ENCODE measurements around the gene BRPF3.

GRCh38 chr6:36230371-36230770 is 33.8 kb downstream of the BRPF3 start:
- TF ChIP-seq, protein P1, sequence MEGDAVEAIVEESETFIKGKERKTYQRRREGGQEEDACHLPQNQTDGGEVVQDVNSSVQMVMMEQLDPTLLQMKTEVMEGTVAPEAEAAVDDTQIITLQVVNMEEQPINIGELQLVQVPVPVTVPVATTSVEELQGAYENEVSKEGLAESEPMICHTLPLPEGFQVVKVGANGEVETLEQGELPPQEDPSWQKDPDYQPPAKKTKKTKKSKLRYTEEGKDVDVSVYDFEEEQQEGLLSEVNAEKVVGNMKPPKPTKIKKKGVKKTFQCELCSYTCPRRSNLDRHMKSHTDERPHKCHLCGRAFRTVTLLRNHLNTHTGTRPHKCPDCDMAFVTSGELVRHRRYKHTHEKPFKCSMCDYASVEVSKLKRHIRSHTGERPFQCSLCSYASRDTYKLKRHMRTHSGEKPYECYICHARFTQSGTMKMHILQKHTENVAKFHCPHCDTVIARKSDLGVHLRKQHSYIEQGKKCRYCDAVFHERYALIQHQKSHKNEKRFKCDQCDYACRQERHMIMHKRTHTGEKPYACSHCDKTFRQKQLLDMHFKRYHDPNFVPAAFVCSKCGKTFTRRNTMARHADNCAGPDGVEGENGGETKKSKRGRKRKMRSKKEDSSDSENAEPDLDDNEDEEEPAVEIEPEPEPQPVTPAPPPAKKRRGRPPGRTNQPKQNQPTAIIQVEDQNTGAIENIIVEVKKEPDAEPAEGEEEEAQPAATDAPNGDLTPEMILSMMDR (conservative IDR thresholded peaks at IDR 0.05; ENCODE audit: low read depth, low read length): no peak
- TF ChIP-seq EZH2 (IDR thresholded peaks at IDR 0.05; ENCODE audit: low read length, unreplicated experiment): no peak
- no peak for TF ChIP-seq EZH2phosphoT487 (IDR thresholded peaks at IDR 0.05; ENCODE audit: borderline replicate concordance, low read length)
